Right renal pelvis (tissue), 4 donors: ENCODE results near the gene TWIST2. TPM values are rescaled to one million over a fixed set of nuclear protein-coding genes. Genes with fewer than 3 reads are reported as not detected.

Experiments
- DNase-seq, 4 donors: peaks; one replicate each; pipeline ENCODE4 v3.0.0-alpha.2; 2013; ENCODE audit warnings: low read depth in 4 of 4, low spot score in 3 of 4, missing footprints in 1 of 4
- polyA plus RNA-seq, 4 donors: library from polyadenylated mRNA; unstranded; fragments of 120-200 nt; gene quantifications; one replicate each; pipeline ENCODE4 v1.2.1, GENCODE V29; 2013; ENCODE audit not compliant: insufficient read length in 4 of 4

The TWIST2 gene
- polyA plus RNA-seq, 4 donors = 4.2 to 8.5 (median 4.7) TPM

GRCh38 chr2:238915196-238915595, 67.3 kb downstream of the TWIST2 start:
- DNase-seq = no peak

GRCh38 chr2:238915596-238915995, 67.7 kb downstream of the TWIST2 start:
- no peak for DNase-seq

GRCh38 chr2:238916176-238916874, 68.4 kb downstream of the TWIST2 start:
- DNase-seq = no peak

GRCh38 chr2:238916875-238917590, 69.1 kb downstream of the TWIST2 start:
- DNase-seq = no peak

GRCh38 chr2:238919307-238919706, 71.4 kb downstream of the TWIST2 start:
- no peak for DNase-seq

- no peak for DNase-seq
Observed at GRCh38 chr2:238920053-238920452, 72.2 kb downstream of the TWIST2 start.

- DNase-seq = no peak
Observed at GRCh38 chr2:238920601-238921001, 72.7 kb downstream of the TWIST2 start.

GRCh38 chr2:238921259-238921658, 73.4 kb downstream of the TWIST2 start:
- DNase-seq = no peak

GRCh38 chr2:238921681-238922319, 73.9 kb downstream of the TWIST2 start:
- no peak for DNase-seq

GRCh38 chr2:238922435-238922834, 74.5 kb downstream of the TWIST2 start:
- no peak for DNase-seq

- DNase-seq = no peak
Observed at GRCh38 chr2:238924032-238924431, 76.1 kb downstream of the TWIST2 start.

GRCh38 chr2:238924796-238925195, 76.9 kb downstream of the TWIST2 start:
- no peak for DNase-seq

- DNase-seq = no peak
Observed at GRCh38 chr2:238925281-238925680, 77.4 kb downstream of the TWIST2 start.

GRCh38 chr2:238925816-238926521, 78.1 kb downstream of the TWIST2 start:
- no peak for DNase-seq

- no peak for DNase-seq
Observed at GRCh38 chr2:238926761-238927611, 79.1 kb downstream of the TWIST2 start.

- no peak for DNase-seq
Observed at GRCh38 chr2:238927746-238928519, 80.0 kb downstream of the TWIST2 start.

GRCh38 chr2:238928520-238929241, 80.8 kb downstream of the TWIST2 start:
- DNase-seq = no peak

GRCh38 chr2:238929242-238930081, 81.6 kb downstream of the TWIST2 start:
- peak in 2 of 4 donors; percentile 55 to 62 for DNase-seq
